ENCODE measurements around the gene SMPD4.
"Not testable (repeated sequence)": the region's sequence is repeated elsewhere in the genome, so short reads cannot be mapped to it uniquely, and the experiment has no call there.

DNA sequence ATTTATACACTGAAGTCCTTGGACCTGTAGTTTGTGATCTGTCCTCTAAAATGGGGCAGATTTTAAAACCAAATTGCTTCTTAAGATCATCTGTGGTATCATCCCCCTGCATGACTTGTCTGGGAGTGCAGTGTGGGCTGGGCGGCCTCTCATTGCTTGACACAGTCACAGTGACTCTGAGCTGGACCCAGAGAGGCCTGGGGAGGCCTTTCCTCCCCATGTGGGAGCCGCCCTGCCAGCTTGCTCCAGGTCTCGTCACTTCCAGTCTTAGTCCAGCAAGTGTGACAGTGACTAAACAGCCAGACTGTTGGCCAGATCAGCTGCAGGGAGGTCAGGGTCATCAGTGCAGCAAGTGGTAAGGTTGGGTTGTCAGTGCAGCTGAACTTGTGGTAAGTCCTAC, 21.7 kb upstream of the SMPD4 start:
- TF ChIP-seq, protein P1, sequence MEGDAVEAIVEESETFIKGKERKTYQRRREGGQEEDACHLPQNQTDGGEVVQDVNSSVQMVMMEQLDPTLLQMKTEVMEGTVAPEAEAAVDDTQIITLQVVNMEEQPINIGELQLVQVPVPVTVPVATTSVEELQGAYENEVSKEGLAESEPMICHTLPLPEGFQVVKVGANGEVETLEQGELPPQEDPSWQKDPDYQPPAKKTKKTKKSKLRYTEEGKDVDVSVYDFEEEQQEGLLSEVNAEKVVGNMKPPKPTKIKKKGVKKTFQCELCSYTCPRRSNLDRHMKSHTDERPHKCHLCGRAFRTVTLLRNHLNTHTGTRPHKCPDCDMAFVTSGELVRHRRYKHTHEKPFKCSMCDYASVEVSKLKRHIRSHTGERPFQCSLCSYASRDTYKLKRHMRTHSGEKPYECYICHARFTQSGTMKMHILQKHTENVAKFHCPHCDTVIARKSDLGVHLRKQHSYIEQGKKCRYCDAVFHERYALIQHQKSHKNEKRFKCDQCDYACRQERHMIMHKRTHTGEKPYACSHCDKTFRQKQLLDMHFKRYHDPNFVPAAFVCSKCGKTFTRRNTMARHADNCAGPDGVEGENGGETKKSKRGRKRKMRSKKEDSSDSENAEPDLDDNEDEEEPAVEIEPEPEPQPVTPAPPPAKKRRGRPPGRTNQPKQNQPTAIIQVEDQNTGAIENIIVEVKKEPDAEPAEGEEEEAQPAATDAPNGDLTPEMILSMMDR (IDR thresholded peaks at IDR 0.05 in 2 of 3, conservative IDR thresholded peaks at IDR 0.05 in 1 of 3; ENCODE audit: borderline replicate concordance in 1 of 3, insufficient read depth in 1 of 3, low read depth in 2 of 3, low read length in 2 of 3): not testable (repeated sequence)
- TF ChIP-seq JUND (IDR thresholded peaks at IDR 0.05); EGR1 (IDR thresholded peaks at IDR 0.05; ENCODE audit: low read depth); POLR2AphosphoS5 (IDR thresholded peaks at IDR 0.05; ENCODE audit: low read depth, low read length); POLR2A (IDR thresholded peaks at IDR 0.05; ENCODE audit: borderline replicate concordance, extremely low read depth, insufficient read depth, insufficient read length); FOSL1 (IDR thresholded peaks at IDR 0.05; ENCODE audit: low read depth); EZH2 (IDR thresholded peaks at IDR 0.05); RAD21 (IDR thresholded peaks at IDR 0.05; ENCODE audit: low read depth); EZH2phosphoT487 (IDR thresholded peaks at IDR 0.05; ENCODE audit: borderline replicate concordance); SIN3A (IDR thresholded peaks at IDR 0.05; ENCODE audit: low read depth); YY1 (IDR thresholded peaks at IDR 0.05; ENCODE audit: extremely low read depth, insufficient replicate concordance, low read depth, low read length): not testable (repeated sequence)
- TF ChIP-seq, protein P2, sequence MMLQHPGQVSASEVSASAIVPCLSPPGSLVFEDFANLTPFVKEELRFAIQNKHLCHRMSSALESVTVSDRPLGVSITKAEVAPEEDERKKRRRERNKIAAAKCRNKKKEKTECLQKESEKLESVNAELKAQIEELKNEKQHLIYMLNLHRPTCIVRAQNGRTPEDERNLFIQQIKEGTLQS (IDR thresholded peaks at IDR 0.05): not testable (repeated sequence)
